Endometrium (tissue), 2 donors: Measurements from ENCODE around the gene SLC2A10.
A peak's percentile ranks its signal among the peaks of the same experiment; 100 is the strongest.

Source experiments
- FAIRE-seq: peaks from 2 replicates; lab custom pipeline; 2012; peaks lifted over from hg19 to GRCh38; lab: Jason Lieb, UNC
- donor health status: control.
- donor health status: control.

The SLC2A10 gene

GRCh38 chr20:46682063-46682821 is 27.2 kb upstream of the SLC2A10 start:
- FAIRE-seq: no peak

GRCh38 chr20:46683011-46683667 is 26.3 kb upstream of the SLC2A10 start:
- FAIRE-seq: no peak

- FAIRE-seq: no peak
Measured at GRCh38 chr20:46683668-46683938, 25.8 kb upstream of the SLC2A10 start.

- no peak for FAIRE-seq
Measured at GRCh38 chr20:46683939-46684750, 25.3 kb upstream of the SLC2A10 start.

- FAIRE-seq: no peak
Measured at GRCh38 chr20:46688151-46689081, 21.0 kb upstream of the SLC2A10 start.

- FAIRE-seq: peak; percentile 100
Measured at GRCh38 chr20:46689082-46689753, 20.2 kb upstream of the SLC2A10 start, which contains the start of gene TP53RK. TSS of gene TP53RK (minus strand) at chr20:46689444. CDS start at chr20:46689414, 30 bp downstream.

GRCh38 chr20:46689754-46690085 is 19.7 kb upstream of the SLC2A10 start:
- FAIRE-seq: no peak

- no peak for FAIRE-seq
Measured at GRCh38 chr20:46690219-46691106, 19.0 kb upstream of the SLC2A10 start.

- no peak for FAIRE-seq
Measured at GRCh38 chr20:46691196-46691595, 18.3 kb upstream of the SLC2A10 start.

- FAIRE-seq: no peak
Measured at GRCh38 chr20:46694484-46694883, 15.0 kb upstream of the SLC2A10 start.

- FAIRE-seq: no peak
Measured at GRCh38 chr20:46695892-46696291, 13.6 kb upstream of the SLC2A10 start.

GRCh38 chr20:46696791-46697279 is 12.6 kb upstream of the SLC2A10 start:
- FAIRE-seq: no peak

- no peak for FAIRE-seq
Measured at GRCh38 chr20:46698788-46699187, 10.7 kb upstream of the SLC2A10 start.

- no peak for FAIRE-seq
Measured at GRCh38 chr20:46699651-46700359, 9.6 kb upstream of the SLC2A10 start.

- FAIRE-seq: no peak
Measured at GRCh38 chr20:46700481-46700880, 9.0 kb upstream of the SLC2A10 start.

GRCh38 chr20:46701057-46701456 is 8.4 kb upstream of the SLC2A10 start:
- no peak for FAIRE-seq

- FAIRE-seq: no peak
Measured at GRCh38 chr20:46701556-46701955, 7.9 kb upstream of the SLC2A10 start.

GRCh38 chr20:46701986-46702385 is 7.5 kb upstream of the SLC2A10 start:
- FAIRE-seq: no peak

GRCh38 chr20:46702447-46703203 is 6.8 kb upstream of the SLC2A10 start:
- FAIRE-seq: no peak
